Measurements from ENCODE around the gene NOVA2.

Gene NOVA2

DNA sequence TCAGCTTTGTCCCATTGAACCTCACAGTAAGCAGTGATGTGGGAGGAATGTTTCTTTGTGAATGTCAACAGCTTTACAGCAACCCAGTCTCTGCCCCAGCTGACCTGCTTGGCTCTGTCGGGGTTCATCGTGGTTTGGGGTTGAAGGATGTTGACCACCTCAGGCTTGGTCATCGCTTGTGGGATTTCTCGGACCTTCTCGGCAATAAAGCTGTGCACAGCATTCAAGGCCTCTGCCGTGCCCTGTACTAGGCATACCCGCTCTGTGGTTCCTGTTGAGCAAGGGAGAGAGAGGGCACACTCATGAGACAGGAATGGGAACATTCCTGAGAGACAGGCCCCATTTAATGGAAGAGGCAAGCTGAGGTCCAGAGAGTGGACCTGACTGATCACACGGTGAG, 20.0 kb downstream of the NOVA2 start:
- POLR2A ChIA-PET, result interaction anchor here (1.1 kb wide), 1 partner anchor 41 kb away, joined by 3 read pairs; the partner anchor contains the start of gene CCDC61
- H3K4me3 ChIP-seq (ENCODE audit: low read depth, low read length), result no peak overlapping the region
- CTCF ChIA-PET, result no interaction called here
- TF ChIP-seq, protein P1, sequence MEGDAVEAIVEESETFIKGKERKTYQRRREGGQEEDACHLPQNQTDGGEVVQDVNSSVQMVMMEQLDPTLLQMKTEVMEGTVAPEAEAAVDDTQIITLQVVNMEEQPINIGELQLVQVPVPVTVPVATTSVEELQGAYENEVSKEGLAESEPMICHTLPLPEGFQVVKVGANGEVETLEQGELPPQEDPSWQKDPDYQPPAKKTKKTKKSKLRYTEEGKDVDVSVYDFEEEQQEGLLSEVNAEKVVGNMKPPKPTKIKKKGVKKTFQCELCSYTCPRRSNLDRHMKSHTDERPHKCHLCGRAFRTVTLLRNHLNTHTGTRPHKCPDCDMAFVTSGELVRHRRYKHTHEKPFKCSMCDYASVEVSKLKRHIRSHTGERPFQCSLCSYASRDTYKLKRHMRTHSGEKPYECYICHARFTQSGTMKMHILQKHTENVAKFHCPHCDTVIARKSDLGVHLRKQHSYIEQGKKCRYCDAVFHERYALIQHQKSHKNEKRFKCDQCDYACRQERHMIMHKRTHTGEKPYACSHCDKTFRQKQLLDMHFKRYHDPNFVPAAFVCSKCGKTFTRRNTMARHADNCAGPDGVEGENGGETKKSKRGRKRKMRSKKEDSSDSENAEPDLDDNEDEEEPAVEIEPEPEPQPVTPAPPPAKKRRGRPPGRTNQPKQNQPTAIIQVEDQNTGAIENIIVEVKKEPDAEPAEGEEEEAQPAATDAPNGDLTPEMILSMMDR (IDR thresholded peaks at IDR 0.05; ENCODE audit: insufficient read depth, low read length, missing control alignments), result no peak
- DNase-seq (ENCODE audit: low read depth, low spot score), result no peak

DNA sequence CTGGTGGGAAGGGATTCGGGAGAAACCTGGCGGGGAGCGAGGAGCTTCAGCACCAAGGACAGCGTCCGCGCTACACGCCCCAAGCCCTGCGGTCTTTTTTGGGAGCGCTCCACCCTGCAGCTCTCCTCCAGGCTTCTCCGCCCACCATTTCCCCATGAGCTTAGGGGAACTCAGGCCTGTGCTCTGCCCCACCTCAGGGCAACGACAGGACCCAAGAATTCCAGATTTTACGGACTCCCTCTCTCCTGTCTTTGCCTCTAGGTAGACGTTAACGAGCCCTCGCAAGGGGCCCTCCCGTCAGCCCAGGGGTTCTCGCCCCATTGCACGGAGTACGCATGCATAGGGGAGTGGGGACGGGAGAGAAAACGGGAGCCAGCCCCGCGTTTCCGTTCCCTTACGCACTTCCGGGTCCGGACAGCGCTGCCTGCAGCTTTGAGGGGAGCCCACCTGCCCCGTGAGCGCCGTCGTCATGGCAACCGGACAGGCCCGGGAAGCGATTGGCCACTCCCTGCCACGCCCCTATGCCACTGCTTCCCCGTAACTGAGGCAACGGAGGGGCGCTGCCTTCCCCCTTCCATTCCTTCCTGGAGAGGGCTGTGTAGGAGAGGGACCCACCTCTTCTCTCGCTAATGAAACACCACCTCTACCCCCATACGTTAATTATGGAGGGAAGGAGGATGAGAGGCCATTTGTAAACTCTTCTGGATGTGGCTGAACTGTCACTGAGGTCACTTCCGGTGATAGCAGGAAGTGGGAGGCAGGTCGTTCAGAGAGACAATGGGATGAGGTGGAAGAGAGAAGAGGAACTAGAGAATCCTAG, 20.8 kb downstream of the NOVA2 start:
- H3K4me3 ChIP-seq (ENCODE audit: low read depth, low read length), result peak overlapping the region; percentile 6
- CTCF ChIA-PET, result interaction anchor here (1.0 kb wide), 1 partner anchor 136 kb away, joined by 3 read pairs; no protein-coding TSS in a partner anchor
- no peak for DNase-seq (ENCODE audit: low read depth, low spot score)

DNA sequence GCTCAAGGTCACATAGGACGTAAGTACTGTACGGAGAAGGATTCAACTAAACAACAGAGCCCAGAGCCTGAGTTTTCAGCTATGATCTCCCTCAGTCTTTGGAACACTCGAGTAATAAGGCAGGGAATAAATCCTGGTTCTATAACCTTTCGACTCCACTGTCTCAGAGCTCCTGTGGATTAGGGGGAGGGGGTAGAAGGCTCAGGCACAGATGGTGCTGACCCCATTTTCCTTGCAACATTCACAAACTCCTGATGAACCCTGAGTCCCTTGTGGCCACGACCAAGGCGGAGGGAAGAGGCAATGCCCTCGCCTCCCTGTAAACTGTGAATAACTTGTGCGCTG, 21.4 kb downstream of the NOVA2 start:
- no peak overlapping the region for H3K4me3 ChIP-seq (ENCODE audit: low read depth, low read length)
- TF ChIP-seq, protein P1 (IDR thresholded peaks at IDR 0.05; ENCODE audit: insufficient read depth, low read length, missing control alignments), result no peak
- ChIA-PET CTCF (interaction anchor here (1.0 kb wide), 1 partner anchor 135 kb away, joined by 3 read pairs; no protein-coding TSS in a partner anchor), POLR2A (interaction anchor here (1.1 kb wide), 1 partner anchor 42 kb away, joined by 3 read pairs; the partner anchor contains the start of gene CCDC61)
- no peak for DNase-seq (ENCODE audit: low read depth, low spot score)

More for the DNA sequence above, 20.8 kb downstream of the NOVA2 start:
- TF ChIP-seq, protein P1 (IDR thresholded peaks at IDR 0.05; ENCODE audit: insufficient read depth, low read length, missing control alignments), result no peak
- POLR2A ChIA-PET, result interaction anchor here (1.1 kb wide), 1 partner anchor 42 kb away, joined by 3 read pairs; the partner anchor contains the start of gene CCDC61

DNA sequence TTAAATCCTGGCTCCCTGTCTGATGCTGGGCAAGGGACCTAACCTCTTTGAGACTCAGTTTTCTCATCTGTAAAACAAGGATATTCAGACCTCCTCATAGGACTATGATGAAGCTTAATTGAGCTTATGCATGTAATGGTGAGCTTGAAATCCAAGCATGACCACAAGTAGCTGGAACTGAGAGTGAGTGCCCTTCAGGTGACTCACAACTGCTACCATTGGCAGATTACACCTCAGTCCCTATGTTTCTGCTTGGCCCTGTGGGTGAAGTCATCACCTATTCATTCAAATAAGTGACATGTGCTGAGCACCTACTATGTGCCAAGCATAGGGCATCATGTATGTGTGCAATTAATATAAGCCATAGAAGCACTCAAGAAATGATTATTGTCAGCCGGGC, 25.7 kb downstream of the NOVA2 start:
- peak; percentile 3 for DNase-seq (ENCODE audit: low read depth, low spot score)
- TF ChIP-seq, protein P1 (IDR thresholded peaks at IDR 0.05; ENCODE audit: insufficient read depth, low read length, missing control alignments), result no peak
- CTCF ChIA-PET, result no interaction called here
- POLR2A ChIA-PET, result no interaction called here
- H3K4me3 ChIP-seq (ENCODE audit: low read depth, low read length), result no peak overlapping the region

DNA sequence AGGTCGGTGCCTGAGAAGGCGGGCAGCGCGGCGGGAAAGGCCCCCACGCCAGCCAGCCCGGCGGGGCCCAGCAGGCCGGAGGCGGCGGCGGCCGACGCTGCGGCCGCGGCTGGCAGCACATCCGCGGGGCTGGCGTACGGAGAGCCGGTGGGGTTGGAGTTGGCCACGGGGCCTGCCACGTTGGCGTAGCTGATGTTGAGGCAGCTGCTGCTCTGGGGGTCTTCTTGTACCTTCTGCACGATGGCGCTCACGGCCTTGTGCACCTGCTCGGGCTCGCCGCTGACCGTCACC, 33.2 kb downstream of the NOVA2 start:
- POLR2A ChIA-PET, result no interaction called here

More for the DNA sequence above, 33.2 kb downstream of the NOVA2 start:
- CTCF ChIA-PET, result no interaction called here
- no peak for DNase-seq (ENCODE audit: low read depth, low spot score)
- TF ChIP-seq, protein P1 (IDR thresholded peaks at IDR 0.05; ENCODE audit: insufficient read depth, low read length, missing control alignments), result no peak
- H3K4me3 ChIP-seq (ENCODE audit: low read depth, low read length), result no peak overlapping the region

All from AG04449 (cell line).